ENCODE data around the gene FBN2.

FBN2 gene

DNA sequence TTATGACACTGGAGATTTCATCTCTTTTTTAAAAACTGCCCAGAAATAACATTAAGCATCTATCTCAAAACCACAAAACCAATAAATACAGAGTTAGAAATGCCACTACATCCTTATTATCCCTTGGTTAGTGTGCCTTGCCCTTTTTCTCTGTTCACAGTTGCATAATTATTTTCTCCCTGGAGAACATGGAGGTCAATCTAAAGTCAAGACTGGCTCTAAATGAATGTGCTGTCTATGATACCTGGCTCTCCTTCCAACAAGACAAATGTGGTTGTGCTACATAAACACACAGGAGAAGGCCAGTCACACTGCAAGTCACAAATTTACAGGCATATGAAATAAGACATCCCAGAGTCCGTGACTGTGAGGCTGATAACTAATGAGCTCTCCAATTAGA, 2.8 kb downstream of the FBN2 start:
- Histone ChIP-seq H3K4me1 (ENCODE audit: control insufficient read depth in 2 of 2, insufficient read depth in 1 of 2, low read depth in 1 of 2, low read length in 2 of 2) (peaks cover 8 to 13% of the 10 kb centered on the region in 2 donors), H2BK5ac (ENCODE audit: low read length) (no peak overlapping the region), H3K18ac (ENCODE audit: low read length) (no peak overlapping the region), H3K9me3 (replicated peaks in 1 of 2; ENCODE audit: control insufficient read depth in 2 of 2, insufficient read depth in 1 of 2, low read depth in 1 of 2, low read length in 2 of 2) (no peaks in the 10 kb centered on the region), H3K4me3 (ENCODE audit: low read length in 2 of 2) (peak overlapping the region in 1 of 2 donors; percentile 83), H3K79me1 (ENCODE audit: low read depth, low read length) (peaks cover 7% of the 10 kb centered on the region), H3K4ac (ENCODE audit: low read length) (no peak overlapping the region), H3K14ac (ENCODE audit: low read length) (no peak overlapping the region), H4K8ac (ENCODE audit: low read depth, low read length) (no peak overlapping the region), H3K36me3 (replicated peaks in 1 of 2; ENCODE audit: control insufficient read depth in 2 of 2, insufficient read depth in 2 of 2, low read length in 2 of 2) (peaks cover 4 to 53% of the 10 kb centered on the region in 2 donors), H4K91ac (ENCODE audit: low read depth, low read length, poor library complexity) (no peak overlapping the region), H2AFZ (ENCODE audit: low read length) (peak overlapping the region; percentile 95), H2BK120ac (ENCODE audit: low read depth, low read length) (no peak overlapping the region), H2AK5ac (ENCODE audit: low read depth, low read length) (no peak overlapping the region), H3K9ac (ENCODE audit: low read depth, low read length, poor library complexity) (no peak overlapping the region), H3K4me2 (ENCODE audit: insufficient read depth, low read length, poor library complexity, severe bottlenecking) (no peak overlapping the region), H2BK15ac (ENCODE audit: low read length) (no peak overlapping the region), H2BK12ac (ENCODE audit: low read length) (no peak overlapping the region), H3K27me3 (ENCODE audit: control insufficient read depth in 3 of 3, insufficient read depth in 3 of 3, low read depth in 1 of 3, low read length in 3 of 3) (no peaks in the 10 kb centered on the region), H3K23ac (ENCODE audit: low read depth, low read length, poor library complexity) (no peak overlapping the region), H3K27ac (replicated peaks; ENCODE audit: low read length) (no peak overlapping the region)
- WGBS, 2 donors (ENCODE audit: extremely low coverage in 2 of 2, insufficient read length in 2 of 2, insufficient replicate concordance in 1 of 2), result no CpG with 5 or more reads among the region's 1 CpG
- DNase-seq (ENCODE audit: low spot score), result no peak

- Histone ChIP-seq H3K4me1 (ENCODE audit: control insufficient read depth in 2 of 2, insufficient read depth in 1 of 2, low read depth in 1 of 2, low read length in 2 of 2) (peaks cover 8 to 13% of the 10 kb centered on the region in 2 donors), H3K4ac (ENCODE audit: low read length) (no peak overlapping the region), H3K9me3 (replicated peaks in 1 of 2; ENCODE audit: control insufficient read depth in 2 of 2, insufficient read depth in 1 of 2, low read depth in 1 of 2, low read length in 2 of 2) (no peaks in the 10 kb centered on the region), H3K4me2 (ENCODE audit: insufficient read depth, low read length, poor library complexity, severe bottlenecking) (no peak overlapping the region), H4K91ac (ENCODE audit: low read depth, low read length, poor library complexity) (no peak overlapping the region), H3K14ac (ENCODE audit: low read length) (no peak overlapping the region), H2AK5ac (ENCODE audit: low read depth, low read length) (no peak overlapping the region), H2BK12ac (ENCODE audit: low read length) (no peak overlapping the region), H3K27ac (replicated peaks; ENCODE audit: low read length) (no peak overlapping the region), H3K27me3 (ENCODE audit: control insufficient read depth in 3 of 3, insufficient read depth in 3 of 3, low read depth in 1 of 3, low read length in 3 of 3) (no peaks in the 10 kb centered on the region), H3K23ac (ENCODE audit: low read depth, low read length, poor library complexity) (no peak overlapping the region), H3K18ac (ENCODE audit: low read length) (no peak overlapping the region), H2BK5ac (ENCODE audit: low read length) (no peak overlapping the region), H4K8ac (ENCODE audit: low read depth, low read length) (no peak overlapping the region), H3K4me3 (ENCODE audit: low read length in 2 of 2) (no peak overlapping the region), H3K79me1 (ENCODE audit: low read depth, low read length) (peaks cover 7% of the 10 kb centered on the region), H2BK120ac (ENCODE audit: low read depth, low read length) (no peak overlapping the region), H2BK15ac (ENCODE audit: low read length) (no peak overlapping the region), H3K36me3 (replicated peaks in 1 of 2; ENCODE audit: control insufficient read depth in 2 of 2, insufficient read depth in 2 of 2, low read length in 2 of 2) (peaks cover 4 to 58% of the 10 kb centered on the region in 2 donors), H3K9ac (ENCODE audit: low read depth, low read length, poor library complexity) (no peak overlapping the region), H2AFZ (ENCODE audit: low read length) (no peak overlapping the region)
- WGBS, 2 donors (ENCODE audit: extremely low coverage in 2 of 2, insufficient read length in 2 of 2, insufficient replicate concordance in 1 of 2), result no CpG with 5 or more reads among the region's 6 CpGs
- DNase-seq (ENCODE audit: low spot score), result peak; percentile 15
These were observed 3.3 kb downstream of the FBN2 start for GRCh38 chr5:128534726-128535125.

DNA sequence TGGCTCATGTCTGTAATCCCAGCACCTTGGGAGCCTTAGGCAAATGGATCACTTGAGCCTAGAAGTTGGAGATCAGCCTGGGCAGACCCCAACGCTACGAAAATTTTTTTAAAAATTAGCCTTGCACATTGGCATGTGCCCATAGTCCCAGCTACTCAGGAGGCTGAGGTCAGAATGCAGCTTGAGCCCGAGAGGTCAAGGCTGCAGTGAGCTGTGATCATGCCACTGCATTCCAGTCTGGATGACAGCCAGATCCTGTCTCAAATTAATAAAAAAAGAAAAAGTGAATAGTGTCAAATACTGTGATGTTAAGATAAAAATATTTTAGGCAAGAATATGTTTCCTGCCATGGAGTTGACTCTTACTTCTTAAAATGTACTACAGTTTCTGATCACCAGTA, 5.3 kb downstream of the FBN2 start:
- no peak for DNase-seq (ENCODE audit: low spot score)

GRCh38 chr5:128532127-128532526, 5.9 kb downstream of the FBN2 start:
- Histone ChIP-seq H2BK120ac (ENCODE audit: low read depth, low read length) (no peak overlapping the region), H3K18ac (ENCODE audit: low read length) (no peak overlapping the region), H3K27ac (replicated peaks; ENCODE audit: low read length) (no peak overlapping the region), H2AFZ (ENCODE audit: low read length) (no peak overlapping the region), H3K79me1 (ENCODE audit: low read depth, low read length) (peaks cover 4% of the 10 kb centered on the region), H4K91ac (ENCODE audit: low read depth, low read length, poor library complexity) (no peak overlapping the region), H2BK5ac (ENCODE audit: low read length) (no peak overlapping the region), H2AK5ac (ENCODE audit: low read depth, low read length) (no peak overlapping the region), H3K4ac (ENCODE audit: low read length) (no peak overlapping the region), H3K27me3 (ENCODE audit: control insufficient read depth in 3 of 3, insufficient read depth in 3 of 3, low read depth in 1 of 3, low read length in 3 of 3) (no peaks in the 10 kb centered on the region), H4K8ac (ENCODE audit: low read depth, low read length) (no peak overlapping the region), H3K14ac (ENCODE audit: low read length) (no peak overlapping the region), H3K4me2 (ENCODE audit: insufficient read depth, low read length, poor library complexity, severe bottlenecking) (no peak overlapping the region), H3K36me3 (replicated peaks in 1 of 2; ENCODE audit: control insufficient read depth in 2 of 2, insufficient read depth in 2 of 2, low read length in 2 of 2) (peaks cover 7 to 84% of the 10 kb centered on the region in 2 donors), H3K23ac (ENCODE audit: low read depth, low read length, poor library complexity) (no peak overlapping the region), H2BK15ac (ENCODE audit: low read length) (no peak overlapping the region), H2BK12ac (ENCODE audit: low read length) (no peak overlapping the region), H3K4me3 (ENCODE audit: low read length in 2 of 2) (no peak overlapping the region), H3K9me3 (replicated peaks in 1 of 2; ENCODE audit: control insufficient read depth in 2 of 2, insufficient read depth in 1 of 2, low read depth in 1 of 2, low read length in 2 of 2) (no peaks in the 10 kb centered on the region), H3K4me1 (ENCODE audit: control insufficient read depth in 2 of 2, insufficient read depth in 1 of 2, low read depth in 1 of 2, low read length in 2 of 2) (peaks cover 8 to 13% of the 10 kb centered on the region in 2 donors), H3K9ac (ENCODE audit: low read depth, low read length, poor library complexity) (no peak overlapping the region)
- DNase-seq (ENCODE audit: low spot score), result peak; percentile 9
- no CpG with 5 or more reads among the region's 3 CpGs for WGBS, 2 donors (ENCODE audit: extremely low coverage in 2 of 2, insufficient read length in 2 of 2, insufficient replicate concordance in 1 of 2)

More for the DNA sequence above, 5.3 kb downstream of the FBN2 start:
- Histone ChIP-seq H4K8ac (ENCODE audit: low read depth, low read length) (no peak overlapping the region), H2BK120ac (ENCODE audit: low read depth, low read length) (no peak overlapping the region), H2AK5ac (ENCODE audit: low read depth, low read length) (no peak overlapping the region), H3K4me1 (ENCODE audit: control insufficient read depth in 2 of 2, insufficient read depth in 1 of 2, low read depth in 1 of 2, low read length in 2 of 2) (peaks cover 8 to 13% of the 10 kb centered on the region in 2 donors), H3K36me3 (replicated peaks in 1 of 2; ENCODE audit: control insufficient read depth in 2 of 2, insufficient read depth in 2 of 2, low read length in 2 of 2) (peaks cover 6 to 78% of the 10 kb centered on the region in 2 donors), H2BK15ac (ENCODE audit: low read length) (no peak overlapping the region), H2AFZ (ENCODE audit: low read length) (no peak overlapping the region), H3K9me3 (replicated peaks in 1 of 2; ENCODE audit: control insufficient read depth in 2 of 2, insufficient read depth in 1 of 2, low read depth in 1 of 2, low read length in 2 of 2) (no peaks in the 10 kb centered on the region), H3K4me3 (ENCODE audit: low read length in 2 of 2) (no peak overlapping the region), H3K4ac (ENCODE audit: low read length) (no peak overlapping the region), H3K14ac (ENCODE audit: low read length) (no peak overlapping the region), H3K9ac (ENCODE audit: low read depth, low read length, poor library complexity) (no peak overlapping the region), H3K79me1 (ENCODE audit: low read depth, low read length) (peaks cover 7% of the 10 kb centered on the region), H2BK5ac (ENCODE audit: low read length) (no peak overlapping the region), H4K91ac (ENCODE audit: low read depth, low read length, poor library complexity) (no peak overlapping the region), H3K27ac (replicated peaks; ENCODE audit: low read length) (no peak overlapping the region), H3K23ac (ENCODE audit: low read depth, low read length, poor library complexity) (no peak overlapping the region), H3K18ac (ENCODE audit: low read length) (no peak overlapping the region), H3K27me3 (ENCODE audit: control insufficient read depth in 3 of 3, insufficient read depth in 3 of 3, low read depth in 1 of 3, low read length in 3 of 3) (no peaks in the 10 kb centered on the region), H3K4me2 (ENCODE audit: insufficient read depth, low read length, poor library complexity, severe bottlenecking) (no peak overlapping the region), H2BK12ac (ENCODE audit: low read length) (no peak overlapping the region)
- no CpG with 5 or more reads among the region's 3 CpGs for WGBS, 2 donors (ENCODE audit: extremely low coverage in 2 of 2, insufficient read length in 2 of 2, insufficient replicate concordance in 1 of 2)

Measured in neuronal stem cell (in vitro differentiated cells).